Adipose tissue (tissue), 3 donors: ENCODE data around the gene HOMEZ. TPM values are rescaled to one million over a fixed set of nuclear protein-coding genes. Genes with fewer than 3 reads are reported as not detected.
"Not testable (repeated sequence)": the region's sequence is repeated elsewhere in the genome, so short reads cannot be mapped to it uniquely, and the experiment has no call there.

Experiments used
- H3K27ac ChIP-seq: one replicate; pipeline ENCODE4 v1.5.1; 2013; ENCODE audit warnings: low read depth, low read length
- WGBS, 3 donors: extraction: QIAGEN DNeasy Blood & Tissue Kit; methylation state at CpG; one replicate each; pipeline ENCODE4 v1.1.7; 2013; 5-methylcytosine and 5-hydroxymethylcytosine counted together
- polyA plus RNA-seq, 3 donors: library from polyadenylated mRNA; stranded (reverse); fragments of 200-250 nt; gene quantifications; one replicate each; pipeline ENCODE4 v1.2.3, GENCODE V29; 2013
- donor health status: healthy with polysubstance abuse.
- donor health status: Bipolar disorder and iron deficiency.
- donor health status: healthy.

Gene HOMEZ
- polyA plus RNA-seq, 3 donors, result 3.5 to 6.4 (median 3.8) TPM

GRCh38 chr14:23294734-23295561, 9.0 kb upstream of the HOMEZ start:
- WGBS, 3 donors, result 26 to 31% (median 27%) methylated on average over 23 to 24 of the region's 24 CpGs
- no peak overlapping the region for H3K27ac ChIP-seq

GRCh38 chr14:23286902-23287479, 1.1 kb upstream of the HOMEZ start:
- H3K27ac ChIP-seq, result no peak overlapping the region
- 44 to 58% (median 49%) methylated on average over 6 of the region's 6 CpGs for WGBS, 3 donors

GRCh38 chr14:23285530-23286019, 357 bp downstream of the HOMEZ start:
- H3K27ac ChIP-seq, result no peak overlapping the region
- 1% methylated on average over 21 to 22 of the region's 22 CpGs for WGBS, 3 donors

GRCh38 chr14:23284654-23285529, 1.0 kb downstream of the HOMEZ start:
- WGBS, 3 donors, result 24 to 27% (median 26%) methylated on average over 9 of the region's 9 CpGs
- no peak overlapping the region for H3K27ac ChIP-seq

GRCh38 chr14:23281247-23281646, 4.7 kb downstream of the HOMEZ start:
- H3K27ac ChIP-seq, result no peak overlapping the region
- WGBS, 3 donors, result 91 to 95% (median 94%) methylated on average over 6 of the region's 6 CpGs

GRCh38 chr14:23277928-23278327, 8.0 kb downstream of the HOMEZ start:
- WGBS, 3 donors, result 92 to 98% (median 96%) methylated on average over 6 of the region's 6 CpGs

GRCh38 chr14:23277189-23277588, 8.7 kb downstream of the HOMEZ start:
- no peak overlapping the region for H3K27ac ChIP-seq
- WGBS, 3 donors, result 80 to 87% (median 84%) methylated on average over 3 of the region's 3 CpGs

More at GRCh38 chr14:23277928-23278327, 8.0 kb downstream of the HOMEZ start:
- not testable (repeated sequence) for H3K27ac ChIP-seq

- H3K27ac ChIP-seq, result no peak overlapping the region
- 91 to 96% (median 94%) methylated on average over 2 of the region's 2 CpGs for WGBS, 3 donors
Observed at GRCh38 chr14:23275412-23275811, 10.5 kb downstream of the HOMEZ start.

GRCh38 chr14:23269193-23269592, 16.7 kb downstream of the HOMEZ start:
- WGBS, 3 donors, result 85 to 93% (median 89%) methylated on average over 7 of the region's 7 CpGs

GRCh38 chr14:23260849-23261248, 25.1 kb downstream of the HOMEZ start:
- H3K27ac ChIP-seq, result not testable (repeated sequence)
- WGBS, 3 donors, result 74 to 79% (median 77%) methylated on average over 8 of the region's 8 CpGs

More at GRCh38 chr14:23269193-23269592, 16.7 kb downstream of the HOMEZ start:
- H3K27ac ChIP-seq, result no peak overlapping the region

GRCh38 chr14:23259426-23259825, 26.5 kb downstream of the HOMEZ start:
- no peak overlapping the region for H3K27ac ChIP-seq

- no peak overlapping the region for H3K27ac ChIP-seq
- 90 to 97% (median 93%) methylated on average over 5 of the region's 5 CpGs for WGBS, 3 donors
Observed at GRCh38 chr14:23258256-23258655, 27.7 kb downstream of the HOMEZ start.

GRCh38 chr14:23252420-23253333, 33.3 kb downstream of the HOMEZ start:
- H3K27ac ChIP-seq, result no peak overlapping the region
- 51 to 64% (median 51%) methylated on average over 4 of the region's 4 CpGs for whole genome bisulfite sequencing, 3 donors

- H3K27ac ChIP-seq, result no peak overlapping the region
- WGBS, 3 donors, result 51 to 70% (median 69%) methylated on average over 3 of the region's 3 CpGs
Observed at GRCh38 chr14:23252006-23252405, 33.9 kb downstream of the HOMEZ start.

GRCh38 chr14:23249824-23250223, 36.1 kb downstream of the HOMEZ start:
- WGBS, 3 donors, result 62 to 82% (median 77%) methylated on average over 6 of the region's 6 CpGs
- no peak overlapping the region for H3K27ac ChIP-seq

- no peak overlapping the region for H3K27ac ChIP-seq
- WGBS, 3 donors, result 88 to 93% (median 91%) methylated on average over 7 of the region's 7 CpGs
Observed at GRCh38 chr14:23248601-23249000, 37.3 kb downstream of the HOMEZ start.

- no peak overlapping the region for H3K27ac ChIP-seq
Observed at GRCh38 chr14:23245282-23245681, 40.6 kb downstream of the HOMEZ start.

GRCh38 chr14:23243066-23243465, 42.9 kb downstream of the HOMEZ start:
- WGBS, 3 donors, result 79 to 87% (median 82%) methylated on average over 2 of the region's 2 CpGs
- H3K27ac ChIP-seq, result no peak overlapping the region
